Upper lobe of left lung (tissue), 4 donors: ENCODE results near the gene MAOA.

Source experiments
- CTCF ChIP-seq, 6 experiments: fragments of 450-650 bp in 4 of 6; fragments of 200-600 bp in 2 of 6; sonication (generic) in 2 of 6; IDR thresholded peaks; one replicate each; pipeline ENCODE4 v1.5.1; 2016 to 2019; ENCODE audit warnings: antibody characterized with exemption in 6 of 6
- EP300 ChIP-seq, 4 donors: sonication (generic); formaldehyde crosslinking; IDR thresholded peaks; one replicate each; pipeline ENCODE4 v1.5.1; 2017; ENCODE audit warnings: antibody characterized with exemption in 4 of 4, control low read depth in 2 of 4
- POLR2A ChIP-seq, 4 donors: fragments of 450-650 bp; IDR thresholded peaks; one replicate each; pipeline ENCODE4 v1.5.1; 2016 to 2017; ENCODE audit warnings: antibody characterized with exemption in 4 of 4, mild to moderate bottlenecking in 2 of 4
- POLR2AphosphoS5 ChIP-seq, 2 donors: sonication (generic); formaldehyde crosslinking; IDR thresholded peaks; one replicate each; pipeline ENCODE4 v1.5.1; 2017; ENCODE audit warnings: antibody characterized with exemption in 2 of 2

- TF ChIP-seq POLR2A (IDR thresholded peaks at IDR 0.05) (no peak), CTCF (IDR thresholded peaks at IDR 0.05) (peak; percentile 43 to 59 (median 50)), POLR2AphosphoS5 (IDR thresholded peaks at IDR 0.05) (peak in 1 of 2 donors; percentile 8), EP300 (IDR thresholded peaks at IDR 0.05) (no peak)
Measured at GRCh38 chrX:43750248-43750676, 94.2 kb downstream of the MAOA start.
